ENCODE results near the gene ACSM6.

ACSM6 gene

GRCh38 chr10:95248989-95249388, 55.0 kb downstream of the ACSM6 start:
- Histone ChIP-seq H3K14ac (ENCODE audit: low read length) (no peak overlapping the region), H2BK5ac (ENCODE audit: low read depth, low read length, poor library complexity) (no peak overlapping the region), H3K36me3 (ENCODE audit: control insufficient read depth in 1 of 2, insufficient read depth in 2 of 2, low read length in 2 of 2) (peaks cover 24 to 41% of the 10 kb centered on the region in 2 experiments), H3K79me2 (ENCODE audit: control insufficient read depth, insufficient read depth, low read length, poor library complexity) (peaks cover 2% of the 10 kb centered on the region), H3K4ac (ENCODE audit: low read depth, low read length) (no peak overlapping the region), H2AFZ (ENCODE audit: insufficient read depth, low read length, poor library complexity) (no peak overlapping the region), H3K4me2 (ENCODE audit: low read length) (no peak overlapping the region), H2AK5ac (ENCODE audit: low read length) (peak overlapping the region; percentile 41), H3K18ac (ENCODE audit: low read length) (peak overlapping the region; percentile 83), H3K9me3 (ENCODE audit: insufficient read depth, low read depth, low read length) (no peaks in the 10 kb centered on the region), H3K27me3 (ENCODE audit: insufficient read depth, low read length) (no peaks in the 10 kb centered on the region), H3K23ac (ENCODE audit: low read length) (no peak overlapping the region), H4K91ac (ENCODE audit: low read depth, low read length) (no peak overlapping the region), H3K9ac (ENCODE audit: low read length) (no peak overlapping the region), H3K27ac (ENCODE audit: low read depth, low read length) (peak overlapping the region; percentile 0), H3K4me1 (ENCODE audit: control insufficient read depth in 1 of 2, insufficient read depth in 2 of 2, low read length in 2 of 2) (peaks cover 13 to 17% of the 10 kb centered on the region in 2 experiments), H4K8ac (ENCODE audit: low read depth, low read length) (no peak overlapping the region), H4K12ac (ENCODE audit: low read depth, low read length) (no peak overlapping the region), H2BK120ac (ENCODE audit: insufficient read depth, low read length, poor library complexity) (no peak overlapping the region), H3K79me1 (ENCODE audit: low read length) (peaks cover 10% of the 10 kb centered on the region), H3K4me3 (ENCODE audit: low read depth, low read length) (no peak overlapping the region), H2BK12ac (ENCODE audit: low read length) (no peak overlapping the region)
- no peak for DNase-seq
- WGBS (ENCODE audit: extremely low coverage, insufficient coverage, insufficient read length): no CpG with 5 or more reads among the region's 3 CpGs

- Histone ChIP-seq H3K9me3 (ENCODE audit: insufficient read depth, low read depth, low read length) (no peaks in the 10 kb centered on the region), H3K4me3 (ENCODE audit: low read depth, low read length) (no peak overlapping the region), H4K91ac (ENCODE audit: low read depth, low read length) (no peak overlapping the region), H3K27me3 (ENCODE audit: insufficient read depth, low read length) (no peaks in the 10 kb centered on the region), H3K4me1 (ENCODE audit: control insufficient read depth in 1 of 2, insufficient read depth in 2 of 2, low read length in 2 of 2) (peaks cover 13 to 17% of the 10 kb centered on the region in 2 experiments), H3K79me2 (ENCODE audit: control insufficient read depth, insufficient read depth, low read length, poor library complexity) (peaks cover 2% of the 10 kb centered on the region), H2AK5ac (ENCODE audit: low read length) (no peak overlapping the region), H3K4me2 (ENCODE audit: low read length) (no peak overlapping the region), H3K79me1 (ENCODE audit: low read length) (peaks cover 10% of the 10 kb centered on the region), H3K36me3 (ENCODE audit: control insufficient read depth in 1 of 2, insufficient read depth in 2 of 2, low read length in 2 of 2) (peaks cover 22 to 36% of the 10 kb centered on the region in 2 experiments), H4K12ac (ENCODE audit: low read depth, low read length) (no peak overlapping the region), H4K8ac (ENCODE audit: low read depth, low read length) (no peak overlapping the region), H2BK5ac (ENCODE audit: low read depth, low read length, poor library complexity) (no peak overlapping the region), H3K23ac (ENCODE audit: low read length) (no peak overlapping the region), H3K9ac (ENCODE audit: low read length) (no peak overlapping the region), H3K27ac (ENCODE audit: low read depth, low read length) (no peak overlapping the region), H3K14ac (ENCODE audit: low read length) (no peak overlapping the region), H2AFZ (ENCODE audit: insufficient read depth, low read length, poor library complexity) (no peak overlapping the region), H3K4ac (ENCODE audit: low read depth, low read length) (no peak overlapping the region), H2BK12ac (ENCODE audit: low read length) (no peak overlapping the region), H3K18ac (ENCODE audit: low read length) (no peak overlapping the region), H2BK120ac (ENCODE audit: insufficient read depth, low read length, poor library complexity) (no peak overlapping the region)
- DNase-seq: no peak
- no CpG with 5 or more reads among the region's 3 CpGs for WGBS (ENCODE audit: extremely low coverage, insufficient coverage, insufficient read length)
Observed at GRCh38 chr10:95249467-95249866, 55.4 kb downstream of the ACSM6 start.

- no CpG with 5 or more reads among the region's 4 CpGs for WGBS (ENCODE audit: extremely low coverage, insufficient coverage, insufficient read length)
- H3K18ac ChIP-seq (ENCODE audit: low read length): no peak overlapping the region
- no peak overlapping the region for H4K12ac ChIP-seq (ENCODE audit: low read depth, low read length)
- H3K79me2 ChIP-seq (ENCODE audit: control insufficient read depth, insufficient read depth, low read length, poor library complexity): peaks cover 2% of the 10 kb centered on the region
- H3K27me3 ChIP-seq (ENCODE audit: insufficient read depth, low read length): no peaks in the 10 kb centered on the region
- no peak overlapping the region for H2BK120ac ChIP-seq (ENCODE audit: insufficient read depth, low read length, poor library complexity)
- peaks cover 10% of the 10 kb centered on the region for H3K79me1 ChIP-seq (ENCODE audit: low read length)
- H3K36me3 ChIP-seq (ENCODE audit: control insufficient read depth in 1 of 2, insufficient read depth in 2 of 2, low read length in 2 of 2): peaks cover 14 to 25% of the 10 kb centered on the region in 2 experiments
- H2BK5ac ChIP-seq (ENCODE audit: low read depth, low read length, poor library complexity): no peak overlapping the region
- H3K4me3 ChIP-seq (ENCODE audit: low read depth, low read length): no peak overlapping the region
- H3K4ac ChIP-seq (ENCODE audit: low read depth, low read length): no peak overlapping the region
- H3K23ac ChIP-seq (ENCODE audit: low read length): no peak overlapping the region
- H2AK5ac ChIP-seq (ENCODE audit: low read length): no peak overlapping the region
- no peak overlapping the region for H3K9ac ChIP-seq (ENCODE audit: low read length)
- no peak overlapping the region for H2AFZ ChIP-seq (ENCODE audit: insufficient read depth, low read length, poor library complexity)
- no peaks in the 10 kb centered on the region for H3K9me3 ChIP-seq (ENCODE audit: insufficient read depth, low read depth, low read length)
- H2BK12ac ChIP-seq (ENCODE audit: low read length): no peak overlapping the region
- H4K8ac ChIP-seq (ENCODE audit: low read depth, low read length): no peak overlapping the region
- no peak overlapping the region for H3K14ac ChIP-seq (ENCODE audit: low read length)
- no peak overlapping the region for H4K91ac ChIP-seq (ENCODE audit: low read depth, low read length)
- peaks cover 13 to 17% of the 10 kb centered on the region in 2 experiments for H3K4me1 ChIP-seq (ENCODE audit: control insufficient read depth in 1 of 2, insufficient read depth in 2 of 2, low read length in 2 of 2)
- no peak overlapping the region for H3K27ac ChIP-seq (ENCODE audit: low read depth, low read length)
- no peak for DNase-seq
- no peak overlapping the region for H3K4me2 ChIP-seq (ENCODE audit: low read length)
Observed at GRCh38 chr10:95250856-95251255, 56.8 kb downstream of the ACSM6 start.

GRCh38 chr10:95253007-95253406, 59.0 kb downstream of the ACSM6 start:
- H3K4ac ChIP-seq (ENCODE audit: low read depth, low read length): no peak overlapping the region
- H3K9ac ChIP-seq (ENCODE audit: low read length): no peak overlapping the region
- H3K79me2 ChIP-seq (ENCODE audit: control insufficient read depth, insufficient read depth, low read length, poor library complexity): peaks cover 2% of the 10 kb centered on the region
- WGBS (ENCODE audit: extremely low coverage, insufficient coverage, insufficient read length): no CpG with 5 or more reads among the region's 2 CpGs
- H3K4me2 ChIP-seq (ENCODE audit: low read length): no peak overlapping the region
- H3K23ac ChIP-seq (ENCODE audit: low read length): no peak overlapping the region
- peaks cover 6 to 9% of the 10 kb centered on the region in 2 experiments for H3K4me1 ChIP-seq (ENCODE audit: control insufficient read depth in 1 of 2, insufficient read depth in 2 of 2, low read length in 2 of 2)
- H2BK5ac ChIP-seq (ENCODE audit: low read depth, low read length, poor library complexity): no peak overlapping the region
- H3K36me3 ChIP-seq (ENCODE audit: control insufficient read depth in 1 of 2, insufficient read depth in 2 of 2, low read length in 2 of 2): peaks cover 9 to 21% of the 10 kb centered on the region in 2 experiments
- H3K9me3 ChIP-seq (ENCODE audit: insufficient read depth, low read depth, low read length): no peaks in the 10 kb centered on the region
- peaks cover 4% of the 10 kb centered on the region for H3K79me1 ChIP-seq (ENCODE audit: low read length)
- H3K18ac ChIP-seq (ENCODE audit: low read length): no peak overlapping the region
- H2AFZ ChIP-seq (ENCODE audit: insufficient read depth, low read length, poor library complexity): no peak overlapping the region
- no peaks in the 10 kb centered on the region for H3K27me3 ChIP-seq (ENCODE audit: insufficient read depth, low read length)
- no peak overlapping the region for H2AK5ac ChIP-seq (ENCODE audit: low read length)
- H2BK120ac ChIP-seq (ENCODE audit: insufficient read depth, low read length, poor library complexity): no peak overlapping the region
- no peak overlapping the region for H4K12ac ChIP-seq (ENCODE audit: low read depth, low read length)
- no peak overlapping the region for H3K27ac ChIP-seq (ENCODE audit: low read depth, low read length)
- H3K4me3 ChIP-seq (ENCODE audit: low read depth, low read length): no peak overlapping the region
- no peak overlapping the region for H4K8ac ChIP-seq (ENCODE audit: low read depth, low read length)
- no peak overlapping the region for H2BK12ac ChIP-seq (ENCODE audit: low read length)
- no peak overlapping the region for H4K91ac ChIP-seq (ENCODE audit: low read depth, low read length)
- DNase-seq: no peak
- H3K14ac ChIP-seq (ENCODE audit: low read length): no peak overlapping the region
